ENCODE measurements around the gene MOV10L1. TPM values are rescaled to one million over a fixed set of nuclear protein-coding genes. Genes with fewer than 3 reads are reported as not detected.
A peak's percentile ranks its signal among the peaks of the same experiment; 100 is the strongest.

MOV10L1 gene
- total and polyA plus RNA-seq, 2 experiments from 2014 or later = 0.73 to 1.8 TPM

GRCh38 chr22:50169181-50169759 is 79.5 kb downstream of the MOV10L1 start:
- 0 out of 2 replicates have a peak, but pooled peaks cover 7% of the 10 kb centered on the region for H3K4me1 ChIP-seq (ENCODE audit: insufficient read depth)
- peak; percentile 54 for DNase-seq (ENCODE audit: low spot score)
- peaks cover 28% of the 10 kb centered on the region for H3K27me3 Mint-ChIP-seq (ENCODE audit: insufficient read depth, low read depth, poor library complexity)
- peak overlapping the region; percentile 79 for H3K4me2 ChIP-seq
- no peaks in the 10 kb centered on the region for H4K20me1 ChIP-seq (replicated peaks; ENCODE audit: insufficient read depth)
- H3K4me3 ChIP-seq = peak overlapping the region; percentile 50
- peak; percentile 26 for ATAC-seq
- H3K9me2 ChIP-seq (ENCODE audit: insufficient read depth) = no peaks in the 10 kb centered on the region
- H2AFZ ChIP-seq = peak overlapping the region; percentile 81; the same call in 1 of the 2 replicates
- H3K36me3 ChIP-seq (ENCODE audit: insufficient read depth) = no peaks in the 10 kb centered on the region
- H3K4me3 Mint-ChIP-seq = peak overlapping the region; percentile 65
- TF ChIP-seq REST (IDR thresholded peaks at IDR 0.05; ENCODE audit: unreplicated experiment) = no peak
- peak; percentile 50 for TF ChIP-seq EZH2 (IDR thresholded peaks at IDR 0.05; ENCODE audit: low read depth, unreplicated experiment)
- TF ChIP-seq CTCF (conservative IDR thresholded peaks at IDR 0.05; ENCODE audit: low read depth in 2 of 2) = no peak
- H3K27ac Mint-ChIP-seq = no peak overlapping the region
- H3K79me2 ChIP-seq (replicated peaks; ENCODE audit: insufficient read depth) = no peaks in the 10 kb centered on the region
- H3K4me1 Mint-ChIP-seq = peaks cover 3% of the 10 kb centered on the region; the same call in 2 of the 3 replicates
- H3K9me3 Mint-ChIP-seq = no peaks in the 10 kb centered on the region; the same call in 2 of the 3 replicates
- H3K27ac ChIP-seq (ENCODE audit: low read depth) = no peak overlapping the region
- H3F3A ChIP-seq (replicated peaks; ENCODE audit: low read depth) = no peaks in the 10 kb centered on the region
- peaks cover 24% of the 10 kb centered on the region for H3K27me3 ChIP-seq (ENCODE audit: insufficient read depth)
- H3K36me3 Mint-ChIP-seq (ENCODE audit: low read depth) = no peaks in the 10 kb centered on the region

GRCh38 chr22:50169774-50170341 is 80.1 kb downstream of the MOV10L1 start:
- H3K27ac Mint-ChIP-seq = no peak overlapping the region
- Histone ChIP-seq H3F3A (replicated peaks; ENCODE audit: low read depth) (no peaks in the 10 kb centered on the region), H3K4me2 (no peak overlapping the region; the same call in 1 of the 2 replicates), H3K79me2 (replicated peaks; ENCODE audit: insufficient read depth) (no peaks in the 10 kb centered on the region), H3K27me3 (ENCODE audit: insufficient read depth) (peaks cover 24% of the 10 kb centered on the region), H3K27ac (ENCODE audit: low read depth) (no peak overlapping the region), H4K20me1 (replicated peaks; ENCODE audit: insufficient read depth) (no peaks in the 10 kb centered on the region), H2AFZ (no peak overlapping the region), H3K4me3 (peak overlapping the region; percentile 50; the same call in 1 of the 2 replicates), H3K36me3 (ENCODE audit: insufficient read depth) (no peaks in the 10 kb centered on the region), H3K4me1 (ENCODE audit: insufficient read depth) (0 out of 2 replicates have a peak, but pooled peaks cover 7% of the 10 kb centered on the region), H3K9me2 (ENCODE audit: insufficient read depth) (no peaks in the 10 kb centered on the region)
- no peaks in the 10 kb centered on the region; the same call in 2 of the 3 replicates for H3K9me3 Mint-ChIP-seq
- peak overlapping the region; percentile 65 for H3K4me3 Mint-ChIP-seq
- ATAC-seq = peak; percentile 43
- H3K4me1 Mint-ChIP-seq = peaks cover 3% of the 10 kb centered on the region; the same call in 2 of the 3 replicates
- H3K27me3 Mint-ChIP-seq (ENCODE audit: insufficient read depth, low read depth, poor library complexity) = peaks cover 27% of the 10 kb centered on the region
- H3K36me3 Mint-ChIP-seq (ENCODE audit: low read depth) = no peaks in the 10 kb centered on the region
- peak; percentile 48 for DNase-seq (ENCODE audit: low spot score)
- TF ChIP-seq ZNF114 (CRISPR knock-in tag; IDR thresholded peaks at IDR 0.05) = no peak
- 0 out of 4 replicates have a peak, but pooled peaks of 1 of the 2 experiments have one; percentile 4 for TF ChIP-seq CTCF (conservative IDR thresholded peaks at IDR 0.05; ENCODE audit: low read depth in 2 of 2)

Data from GM23338 (cell line).